Lung (tissue), 12 donors: ENCODE measurements around the gene PRDM16. TPM values are rescaled to one million over a fixed set of nuclear protein-coding genes. Genes with fewer than 3 reads are reported as not detected.

Experiments used
- ATAC-seq: fragments of 200-7000 bp; cut with Tn5 transposase; one replicate; pipeline ENCODE4 v1.9.1; 2020; ENCODE audit warnings: moderate number of reproducible peaks; ENCODE audit not compliant: insufficient read depth, low FRiP score
- DNase-seq, 3 donors: peaks; one replicate each; pipeline ENCODE4 v3.0.0-alpha.2; 2013 to 2017
- H3K27ac ChIP-seq, 2 donors: one replicate each; pipeline ENCODE4 v1.5.1; 2013; ENCODE audit warnings: mild to moderate bottlenecking in 2 of 2, moderate library complexity in 2 of 2, control low read depth in 1 of 2, inconsistent platforms in 1 of 2, low read depth in 1 of 2, low read length in 1 of 2
- H3K27me3 ChIP-seq, 3 donors: one replicate each; pipeline ENCODE4 v1.5.1; 2013; ENCODE audit warnings: low read length in 2 of 3; ENCODE audit not compliant: control insufficient read depth in 3 of 3, insufficient read depth in 3 of 3
- H3K36me3 ChIP-seq, 4 donors: one replicate each; pipeline ENCODE4 v1.5.1; 2013; ENCODE audit warnings: low read length in 4 of 4, mild to moderate bottlenecking in 1 of 4, moderate library complexity in 1 of 4; ENCODE audit not compliant: control insufficient read depth in 4 of 4, insufficient read depth in 4 of 4
- H3K4me1 ChIP-seq, 5 donors: one replicate each; pipeline ENCODE4 v1.5.1; 2013; ENCODE audit warnings: low read length in 5 of 5, mild to moderate bottlenecking in 2 of 5, moderate library complexity in 1 of 5; ENCODE audit not compliant: control insufficient read depth in 5 of 5, insufficient read depth in 5 of 5
- H3K4me3 ChIP-seq: one replicate; pipeline ENCODE4 v1.5.1; 2013; ENCODE audit warnings: mild to moderate bottlenecking, control low read depth, moderate library complexity
- H3K9ac ChIP-seq, 2 donors: one replicate each; pipeline ENCODE4 v1.5.1; 2013; ENCODE audit warnings: low read length in 2 of 2, control low read depth in 1 of 2; ENCODE audit not compliant: insufficient read depth in 1 of 2
- H3K9me3 ChIP-seq, 4 donors: one replicate each; pipeline ENCODE4 v1.5.1; 2013; ENCODE audit warnings: low read length in 3 of 4, mild to moderate bottlenecking in 1 of 4, moderate library complexity in 1 of 4; ENCODE audit not compliant: control insufficient read depth in 4 of 4, insufficient read depth in 3 of 4
- CTCF ChIP-seq: IDR thresholded peaks from 2 replicates; pipeline ENCODE4 v1.5.1; 2012; ENCODE audit warnings: mild to moderate bottlenecking; ENCODE audit errors: control extremely low read depth, extremely low read depth
- WGBS, 2 donors: extraction: QIAGEN DNeasy Blood & Tissue Kit; methylation state at CpG; one replicate each; pipeline ENCODE4 v1.1.7; 2013; 5-methylcytosine and 5-hydroxymethylcytosine counted together
- polyA plus RNA-seq, 2 donors: library from polyadenylated mRNA; stranded (reverse); fragments of 200-250 nt; gene quantifications; one replicate each; pipeline ENCODE4 v1.2.1, GENCODE V29; 2013
- total RNA-seq, 2 donors: library from RNA; depleted of rRNA in 1 of 2; stranded (reverse); fragments of >200 nt in 1 of 2; gene quantifications; one replicate each; pipeline ENCODE4 v1.2.1, GENCODE V29; 2014 to 2021
- donor health status: control.
- donor health status: control.
- donor health status: Bipolar disorder and iron deficiency.
- donor health status: healthy.
- donor health status: DM: yes; HTN: yes; CAD: no.

PRDM16 gene
- total and polyA plus RNA-seq, 4 donors, result 2.4 to 36.5 (median 13.1) TPM

- DNase-seq (no peak), ATAC-seq (no peak)
These were observed 32.3 kb downstream of the PRDM16 start for GRCh38 chr1:3101124-3101939.

GRCh38 chr1:3102641-3103040 lies 33.6 kb downstream of the PRDM16 start:
- ATAC-seq (no peak), DNase-seq (no peak)
- 35 to 59% methylated on average over 3 of the region's 3 CpGs for WGBS, 2 donors

More at GRCh38 chr1:3101124-3101939, 32.3 kb downstream of the PRDM16 start:
- no peak overlapping the region for H3K4me3 ChIP-seq
- no peak overlapping the region for H3K27ac ChIP-seq
- H3K36me3 ChIP-seq, result no peaks in the 10 kb centered on the region
- no peak overlapping the region for H3K9ac ChIP-seq
- no peaks in the 10 kb centered on the region for H3K9me3 ChIP-seq
- WGBS, 2 donors, result 65 to 74% methylated on average over 29 of the region's 29 CpGs
- peaks cover 0 to 8% (median 5%) of the 10 kb centered on the region in 5 donors for H3K4me1 ChIP-seq
- H3K27me3 ChIP-seq, result no peaks in the 10 kb centered on the region
- TF ChIP-seq CTCF, result no peak

GRCh38 chr1:3103967-3104677 lies 35.1 kb downstream of the PRDM16 start:
- Histone ChIP-seq H3K4me3 (no peak overlapping the region), H3K36me3 (no peaks in the 10 kb centered on the region), H3K27me3 (peaks cover 0 to 3% (median 0%) of the 10 kb centered on the region in 3 donors), H3K9ac (no peak overlapping the region), H3K4me1 (peaks cover 0 to 8% (median 3%) of the 10 kb centered on the region in 5 donors), H3K27ac (no peak overlapping the region), H3K9me3 (peaks cover 0 to 13% (median 3%) of the 10 kb centered on the region in 4 donors)
- no peak for TF ChIP-seq CTCF
- DNase-seq (no peak), ATAC-seq (no peak)
- 82 to 86% methylated on average over 16 of the region's 16 CpGs for WGBS, 2 donors

More at GRCh38 chr1:3102641-3103040, 33.6 kb downstream of the PRDM16 start:
- Histone ChIP-seq H3K36me3 (no peaks in the 10 kb centered on the region), H3K27ac (no peak overlapping the region), H3K9me3 (peaks cover 0 to 6% (median 0%) of the 10 kb centered on the region in 4 donors), H3K27me3 (peaks cover 0 to 3% (median 0%) of the 10 kb centered on the region in 3 donors), H3K4me1 (peaks cover 0 to 8% (median 3%) of the 10 kb centered on the region in 5 donors), H3K9ac (no peak overlapping the region), H3K4me3 (no peak overlapping the region)
- no peak for TF ChIP-seq CTCF
